NCI-H446 treated with DMSO at 0.1 percent for 48 hours (cell line): ENCODE data around the gene EFNA4.

ENCODE experiments used
- DNase-seq: peaks from one replicate; lab custom pipeline; 2025; lab: John Stamatoyannopoulos, UW

The EFNA4 gene

DNA sequence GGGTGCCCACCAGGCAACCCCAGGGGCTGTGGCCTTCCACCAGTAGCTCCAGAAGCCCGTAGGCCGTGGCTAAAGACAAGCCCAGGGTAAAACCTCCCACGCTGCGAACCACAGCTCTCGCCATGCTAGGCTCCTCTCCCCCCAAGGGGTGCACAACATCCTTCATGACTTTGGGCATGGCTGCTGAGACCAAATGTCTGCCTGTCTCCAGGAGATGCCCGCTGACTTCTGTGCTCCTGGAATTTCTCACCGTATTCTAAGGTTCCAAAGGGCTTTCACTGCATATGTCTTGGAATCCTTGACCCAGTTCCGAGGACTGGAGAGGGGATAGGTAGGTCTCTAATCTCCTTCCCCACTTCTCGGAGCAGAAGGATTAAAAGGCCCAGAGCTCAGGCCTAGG lies 30.0 kb upstream of the EFNA4 start, which contains the start of the genes DCST1 and DCST2:
DCST1 (plus strand) TSS at position 301 of the 400 bp plus-strand sequence. CDS start 213 bp downstream, outside the sequence.
DCST2 (minus strand) TSS at position 258 of the 400 bp plus-strand sequence; CDS start at position 178, 80 bp downstream.
- no peak for DNase-seq

DNA sequence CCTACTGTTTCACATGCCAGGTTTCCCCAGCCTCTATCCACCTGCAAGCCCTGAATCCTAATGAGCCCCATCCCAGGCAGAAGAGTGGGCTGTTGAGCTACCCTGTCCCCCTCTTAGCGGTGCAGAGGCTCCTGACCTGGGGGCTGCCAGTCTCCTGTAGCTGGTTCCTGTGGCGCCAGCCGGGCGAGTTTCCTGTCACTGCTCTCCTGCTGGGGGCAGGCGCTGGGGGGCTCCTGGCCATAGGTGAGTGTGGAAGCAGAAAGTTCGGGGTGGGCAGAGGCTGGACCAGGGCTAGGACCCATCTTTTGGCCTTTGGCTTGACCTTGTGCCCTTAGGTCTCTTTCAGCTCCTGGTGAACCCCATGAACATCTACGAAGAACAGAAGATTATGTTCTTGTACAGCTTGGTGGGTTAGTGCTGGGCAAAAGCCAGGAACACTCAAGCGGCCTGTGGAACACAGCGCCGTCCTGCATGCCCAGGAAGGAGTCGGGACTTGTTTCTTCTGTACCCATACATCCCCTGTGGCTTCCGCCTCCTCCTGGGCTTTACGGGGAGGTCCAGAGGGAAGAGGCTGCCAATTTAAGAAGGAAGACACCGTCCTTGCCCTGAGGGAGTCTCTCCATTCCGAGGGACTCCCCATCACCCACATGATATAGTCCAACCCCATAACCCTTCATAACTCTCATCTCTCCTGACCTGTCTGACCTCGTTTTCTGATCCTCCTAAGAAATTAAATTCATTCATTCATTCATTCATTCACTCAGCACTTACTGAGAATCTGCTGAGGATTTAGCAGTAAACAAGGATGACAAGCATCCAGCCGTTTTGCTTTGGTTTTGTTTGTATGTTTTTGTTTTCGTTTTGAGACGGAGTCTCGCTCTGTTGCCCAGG lies 29.0 kb upstream of the EFNA4 start:
- DNase-seq = no peak

DNA sequence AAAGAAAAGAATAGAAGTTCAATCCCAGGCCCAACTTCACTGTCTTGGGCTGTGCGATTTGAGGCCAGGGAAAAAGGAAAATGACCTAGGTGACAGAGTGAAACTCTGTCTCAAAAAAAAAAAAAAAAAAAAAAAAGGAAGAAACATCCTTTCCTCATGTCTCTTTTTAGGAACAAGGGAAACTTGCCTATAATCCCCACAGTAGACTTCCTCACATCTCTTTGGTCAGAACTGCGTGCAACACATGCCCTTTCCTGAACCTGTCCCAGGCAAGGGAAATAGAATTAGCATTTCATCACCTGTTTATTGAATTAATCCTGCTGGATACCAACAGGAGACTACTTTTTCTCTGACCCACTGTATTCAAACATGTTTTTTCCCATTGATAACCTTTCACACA lies 27.6 kb upstream of the EFNA4 start:
- DNase-seq = no peak

DNA sequence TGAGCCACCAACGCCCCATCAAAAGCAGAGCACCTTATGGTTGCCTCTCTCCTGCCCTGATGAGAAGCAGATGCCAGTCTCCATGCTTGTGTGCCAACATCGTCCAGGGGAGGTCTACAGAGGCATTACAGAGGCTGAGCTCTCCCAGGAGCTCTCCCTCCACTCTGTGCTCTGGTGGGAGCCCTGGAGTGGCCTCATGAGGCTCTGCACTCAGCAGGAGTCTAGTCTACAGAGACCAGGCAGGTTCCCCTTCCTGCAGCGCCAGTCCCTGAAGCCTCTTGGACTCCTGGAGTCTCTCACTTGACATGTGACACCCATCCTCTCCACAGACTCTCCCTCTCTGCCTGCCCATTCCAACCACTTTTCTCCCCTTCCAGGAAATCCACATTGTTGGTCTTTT lies 26.5 kb upstream of the EFNA4 start:
- no peak for DNase-seq

DNA sequence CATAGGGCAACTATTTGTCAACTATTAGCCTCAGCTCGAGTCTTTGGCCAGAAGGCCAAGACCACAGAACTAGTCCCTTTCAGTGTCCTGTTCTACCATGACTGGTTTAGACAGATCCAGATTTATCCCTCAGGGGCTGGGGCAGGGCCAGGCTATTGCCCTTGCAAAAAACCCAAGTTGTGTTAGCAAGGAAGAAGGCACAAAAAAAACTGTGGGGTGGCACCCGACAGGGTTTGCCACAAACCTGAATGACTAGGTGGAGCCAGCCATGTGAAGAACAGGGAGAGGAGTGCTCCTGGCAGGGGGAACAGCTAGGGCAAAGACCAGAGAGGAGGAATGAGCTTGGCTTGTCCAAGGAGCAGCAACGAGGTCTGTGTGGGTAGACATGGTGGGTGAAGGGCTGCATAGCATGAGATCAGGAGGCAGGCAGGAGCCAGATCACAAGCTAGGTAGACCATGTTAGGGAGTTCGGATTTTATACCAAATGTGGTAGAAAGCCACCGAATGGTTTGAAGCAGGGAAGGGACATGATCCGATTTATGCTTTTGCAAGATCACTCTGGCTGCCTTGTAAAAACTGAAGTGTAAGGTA lies 25.6 kb upstream of the EFNA4 start:
- DNase-seq = no peak

DNA sequence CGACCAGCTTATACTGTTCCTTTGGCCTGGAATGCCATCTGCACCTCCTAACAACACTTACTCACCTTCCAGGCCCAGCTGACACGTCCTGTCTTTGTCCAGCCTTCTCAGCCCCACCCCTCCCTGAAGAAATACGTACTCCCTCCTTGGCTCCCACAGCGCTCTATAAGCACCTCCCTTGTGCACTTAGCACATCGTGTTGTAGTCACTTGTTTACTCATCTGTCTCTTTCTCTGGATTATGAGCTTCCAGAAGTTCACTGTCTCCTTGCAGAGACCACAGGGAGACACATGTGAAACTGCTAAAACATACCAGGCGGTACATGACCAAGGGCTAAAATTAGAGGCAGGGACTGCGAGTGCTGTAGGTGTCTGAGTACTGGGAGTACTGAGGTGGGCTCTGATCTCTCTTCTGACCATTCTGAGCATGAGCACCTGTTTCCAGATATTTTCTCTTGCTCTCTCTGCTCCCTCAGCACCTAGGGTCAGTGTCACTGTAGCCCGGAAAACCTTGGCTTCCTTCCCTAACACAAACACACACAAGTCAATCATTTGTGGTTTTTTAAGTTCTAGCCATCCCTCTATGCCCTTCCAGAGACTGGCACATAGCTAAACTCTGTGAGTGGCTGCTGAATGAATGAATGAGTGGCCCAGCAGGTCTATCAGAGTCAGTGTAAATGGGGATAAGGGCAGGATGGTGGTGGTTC lies 24.8 kb upstream of the EFNA4 start:
- no peak for DNase-seq

DNA sequence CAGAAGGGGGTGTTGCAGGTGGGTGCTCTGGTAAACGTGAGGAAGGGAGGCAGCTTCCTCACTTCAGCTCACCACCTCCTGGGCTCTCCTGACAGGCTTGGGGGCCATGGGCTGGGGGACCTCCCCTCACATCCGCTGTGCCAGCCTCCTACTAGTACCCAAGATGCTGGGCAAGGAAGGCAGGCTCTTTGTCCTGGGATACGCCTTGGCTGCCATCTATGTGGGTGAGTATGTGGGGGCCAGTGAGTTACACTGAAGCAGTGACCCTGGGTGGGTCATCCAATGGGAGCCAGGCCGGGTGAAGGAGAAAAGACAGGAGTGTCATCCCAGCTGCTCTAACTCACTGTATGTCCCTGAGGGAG lies 24.3 kb upstream of the EFNA4 start:
- no peak for DNase-seq

DNA sequence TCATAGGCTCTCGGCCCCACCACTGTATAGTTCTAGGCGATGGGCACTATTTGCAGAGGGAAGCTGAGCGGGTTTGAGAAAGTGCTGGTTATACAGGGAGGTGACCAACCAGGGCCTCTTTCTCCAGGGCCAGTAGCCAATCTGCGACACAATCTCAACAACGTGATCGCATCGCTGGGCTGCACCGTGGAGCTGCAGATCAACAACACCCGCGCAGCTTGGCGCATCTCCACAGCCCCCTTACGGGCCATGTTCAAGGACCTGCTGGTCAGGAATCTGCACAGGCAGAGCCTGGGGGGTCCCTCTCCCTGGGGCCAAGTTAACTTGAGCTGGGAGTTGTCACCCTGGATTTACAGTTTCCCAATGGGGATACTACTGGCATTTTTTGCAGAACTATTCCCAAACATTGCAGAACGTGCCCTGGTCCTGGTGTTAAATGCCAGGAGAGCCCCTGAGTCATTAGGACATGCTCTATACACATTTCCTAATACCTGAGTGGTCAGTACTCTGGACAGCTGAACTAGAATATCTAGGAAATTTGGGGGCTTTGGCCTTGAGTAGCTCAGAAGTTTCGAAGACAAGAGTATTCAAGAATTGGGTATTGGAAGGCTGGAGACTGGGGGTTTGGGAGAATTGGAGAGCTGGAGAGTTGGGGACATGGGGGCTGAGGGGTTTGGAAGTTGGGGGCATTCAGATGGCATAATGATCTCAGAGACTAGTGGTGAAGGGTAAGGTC lies 23.0 kb upstream of the EFNA4 start:
- no peak for DNase-seq

DNA sequence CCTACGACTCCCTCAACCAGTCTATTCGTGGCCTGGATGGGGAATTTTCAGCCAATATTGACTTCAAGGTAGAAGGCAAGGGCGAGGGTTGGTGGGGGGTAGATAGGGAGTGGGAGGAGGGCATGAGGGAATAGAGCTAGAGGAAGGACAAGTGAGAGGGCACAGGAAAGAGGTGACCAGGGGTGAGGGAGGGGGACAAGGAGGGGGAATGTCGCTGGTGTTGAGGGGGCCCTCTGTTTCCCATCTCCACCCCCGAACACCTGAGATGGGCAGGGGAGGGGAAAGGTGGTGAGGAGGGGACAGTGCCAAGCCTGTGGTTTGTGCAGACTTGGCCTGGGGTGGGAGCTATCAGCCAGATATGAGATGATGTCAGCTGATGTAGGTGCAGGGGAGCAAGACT lies 20.8 kb upstream of the EFNA4 start:
- DNase-seq = no peak

DNA sequence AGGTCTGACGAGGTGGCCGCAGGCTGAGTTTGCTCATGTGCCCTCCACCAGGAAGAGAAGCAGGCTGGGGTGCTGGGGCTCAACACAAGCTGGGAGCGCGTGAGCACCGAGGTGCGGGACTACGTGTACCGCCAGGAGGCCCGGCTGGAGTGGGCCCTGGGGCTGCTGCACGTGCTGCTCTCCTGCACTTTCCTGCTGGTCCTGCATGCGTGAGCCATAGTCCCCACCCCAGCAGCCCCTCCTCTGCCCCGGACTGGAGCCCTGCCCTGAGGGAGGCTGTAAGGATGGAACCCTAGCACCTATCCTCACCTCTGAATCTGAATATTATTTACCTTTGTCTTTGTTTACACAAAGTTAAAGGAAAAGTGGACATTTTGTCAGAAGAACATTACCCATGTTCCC lies 20.2 kb upstream of the EFNA4 start:
- DNase-seq = no peak

DNA sequence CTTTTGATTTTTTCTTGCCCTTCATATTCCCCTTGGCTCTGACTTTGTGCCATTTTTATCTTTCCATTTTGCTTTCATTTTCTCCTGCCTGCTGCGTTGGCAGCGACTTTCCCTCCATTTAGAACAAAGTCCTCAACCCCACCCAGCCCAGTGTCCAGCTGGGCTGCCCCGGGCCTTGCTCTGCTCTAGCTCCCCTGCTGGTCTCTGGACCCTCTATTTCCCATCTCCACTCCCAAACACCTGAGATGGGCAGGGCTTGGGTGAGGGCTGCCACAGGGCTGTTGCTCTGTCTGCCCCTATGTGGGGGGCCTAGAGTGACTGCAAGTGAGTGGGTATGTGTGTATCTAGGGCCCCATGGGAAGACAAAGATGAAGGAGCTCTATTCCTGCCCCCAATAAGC lies 19.7 kb upstream of the EFNA4 start:
- DNase-seq = no peak

DNA sequence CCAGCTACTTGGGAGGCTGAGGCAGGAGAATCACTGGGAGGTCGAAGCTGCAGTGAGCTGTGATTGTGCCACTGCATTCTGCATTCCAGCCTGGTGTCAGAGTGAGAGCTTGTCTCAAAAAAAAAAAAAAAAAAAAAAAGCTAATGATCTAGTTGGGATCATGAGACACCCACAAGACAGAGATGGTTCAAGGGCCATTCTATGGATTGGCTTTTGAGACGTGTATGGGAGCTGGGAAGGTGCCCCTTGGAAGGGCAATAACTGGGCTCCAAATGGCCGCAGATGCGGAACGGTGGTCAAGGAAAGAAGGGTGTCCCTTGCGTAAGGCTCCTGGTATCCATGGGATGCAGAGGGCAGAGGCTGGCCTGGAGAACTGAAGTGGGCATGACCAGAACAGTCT lies 19.2 kb upstream of the EFNA4 start:
- no peak for DNase-seq

DNA sequence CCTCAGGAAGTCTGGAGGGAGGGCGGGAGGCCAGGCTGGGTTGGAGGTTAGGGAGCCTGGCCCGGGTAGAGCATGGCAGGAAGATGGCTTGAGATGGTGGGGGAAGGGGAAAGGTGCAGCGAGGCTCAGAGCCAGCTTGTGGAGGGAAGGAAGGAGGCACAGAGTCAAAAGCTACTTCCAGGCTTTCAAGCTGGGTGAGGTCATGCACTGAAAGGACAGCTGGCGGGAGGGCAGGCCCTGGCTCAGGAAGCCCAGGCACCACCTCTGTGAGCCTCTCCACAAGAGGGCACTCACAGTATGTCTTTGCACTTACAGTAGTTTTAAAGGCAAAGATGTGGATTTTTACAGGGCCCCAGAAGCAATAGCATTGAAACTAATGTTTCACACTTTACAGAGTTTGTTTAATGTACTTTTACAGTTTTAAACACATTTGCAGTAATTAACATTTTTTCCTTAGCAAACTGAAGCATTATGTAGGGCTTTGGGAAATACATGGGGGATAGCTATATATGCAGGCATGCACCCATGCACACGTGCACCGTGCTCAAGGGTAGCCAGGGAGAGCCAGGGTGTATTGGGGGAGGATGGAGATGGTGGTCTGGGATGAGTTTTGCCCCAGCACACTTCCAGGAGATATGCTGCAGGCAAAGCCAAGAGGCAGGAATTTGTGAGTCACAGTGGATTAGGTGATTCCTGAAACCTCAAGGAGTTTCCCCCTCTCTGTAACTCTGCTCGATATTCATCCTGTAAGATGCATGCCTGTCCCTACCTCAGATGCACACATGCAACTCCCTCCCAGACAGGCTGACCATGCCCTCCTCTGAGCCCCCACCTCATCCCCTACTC lies 18.5 kb upstream of the EFNA4 start:
- DNase-seq = peak; percentile 69

DNA sequence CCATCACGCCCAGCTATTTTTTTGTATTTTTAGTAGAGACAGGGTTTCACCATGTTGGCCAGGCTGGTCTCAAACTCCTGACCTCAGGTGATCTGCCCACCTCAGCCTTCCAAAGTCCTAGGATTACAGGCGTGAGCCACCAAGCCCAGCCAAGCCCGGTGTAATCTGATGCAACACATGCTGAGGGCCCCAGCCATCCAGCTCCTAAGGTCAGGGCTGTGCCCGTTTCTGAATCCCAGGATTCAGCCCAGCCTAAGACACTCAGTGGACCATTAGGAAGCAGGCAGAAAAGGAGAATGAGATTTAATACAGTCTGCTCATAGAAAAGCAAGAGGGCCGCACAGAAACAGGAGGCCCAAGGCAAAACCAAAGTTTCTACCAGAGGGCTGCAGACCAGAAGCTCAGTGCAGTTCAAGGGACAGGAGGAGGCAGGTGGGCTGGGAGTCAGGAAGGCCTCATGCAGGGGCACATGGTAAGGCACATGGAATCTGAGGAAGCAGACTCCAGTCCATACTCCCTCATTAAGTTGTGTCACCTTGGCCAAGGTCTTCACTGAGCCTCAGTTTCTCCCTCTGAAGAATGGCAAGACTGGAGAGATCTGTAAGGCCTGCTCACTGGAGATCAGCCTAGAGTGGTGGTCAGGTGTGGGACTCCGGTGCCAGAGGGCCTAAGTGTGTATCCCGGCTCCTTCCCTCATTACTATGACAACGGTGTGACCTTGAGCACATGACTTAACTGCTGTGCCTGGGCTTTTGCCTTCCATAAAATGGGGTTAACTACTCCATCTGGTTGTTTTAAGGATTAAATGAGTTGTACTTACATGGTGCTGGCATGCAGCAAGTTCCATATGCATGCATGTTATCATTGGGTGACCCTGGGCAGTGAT lies 14.8 kb upstream of the EFNA4 start:
- DNase-seq = no peak

DNA sequence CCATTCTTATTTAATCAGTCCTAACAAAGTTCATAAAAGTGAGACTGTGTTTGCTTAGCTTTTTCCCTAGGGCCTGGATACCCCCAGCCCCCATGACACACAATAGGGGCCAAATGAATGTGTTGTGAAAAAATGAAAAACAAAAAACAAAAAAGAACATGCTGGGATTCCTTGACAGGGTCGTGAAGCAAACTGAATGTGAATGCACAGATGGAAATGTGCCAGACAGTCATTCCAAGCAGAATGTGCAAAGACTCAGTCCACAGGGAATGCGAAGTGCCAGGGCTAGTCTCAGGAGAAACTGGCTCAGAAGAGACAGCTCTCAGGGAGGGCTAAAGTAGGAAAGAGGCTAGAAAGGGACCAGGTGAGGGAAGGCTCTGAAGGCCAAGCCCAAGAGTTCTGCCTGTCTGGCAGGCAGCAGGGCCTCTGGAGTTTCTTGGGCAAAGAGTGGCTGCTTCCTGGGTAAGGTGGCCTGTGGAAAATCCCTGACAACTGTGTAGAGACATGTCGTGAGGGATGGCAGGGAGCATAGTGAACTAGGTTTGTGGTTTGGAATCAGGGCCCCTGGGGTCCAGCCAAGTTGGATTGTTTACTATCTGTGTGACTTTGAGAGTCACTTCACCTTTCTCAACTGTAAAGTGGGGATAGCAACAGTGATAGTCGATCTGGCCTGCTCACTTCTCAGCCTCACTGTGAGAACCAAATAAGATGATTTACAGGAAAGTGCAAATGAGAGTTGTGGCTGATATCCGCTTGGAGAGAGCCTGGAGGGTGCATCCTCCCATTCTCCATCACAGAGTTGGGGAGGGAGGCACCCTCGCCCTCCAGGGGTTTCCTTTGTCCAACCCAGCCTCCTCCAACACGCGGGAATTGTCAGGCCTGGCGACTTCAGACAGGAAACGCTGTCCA lies 13.6 kb upstream of the EFNA4 start:
- no peak for DNase-seq

DNA sequence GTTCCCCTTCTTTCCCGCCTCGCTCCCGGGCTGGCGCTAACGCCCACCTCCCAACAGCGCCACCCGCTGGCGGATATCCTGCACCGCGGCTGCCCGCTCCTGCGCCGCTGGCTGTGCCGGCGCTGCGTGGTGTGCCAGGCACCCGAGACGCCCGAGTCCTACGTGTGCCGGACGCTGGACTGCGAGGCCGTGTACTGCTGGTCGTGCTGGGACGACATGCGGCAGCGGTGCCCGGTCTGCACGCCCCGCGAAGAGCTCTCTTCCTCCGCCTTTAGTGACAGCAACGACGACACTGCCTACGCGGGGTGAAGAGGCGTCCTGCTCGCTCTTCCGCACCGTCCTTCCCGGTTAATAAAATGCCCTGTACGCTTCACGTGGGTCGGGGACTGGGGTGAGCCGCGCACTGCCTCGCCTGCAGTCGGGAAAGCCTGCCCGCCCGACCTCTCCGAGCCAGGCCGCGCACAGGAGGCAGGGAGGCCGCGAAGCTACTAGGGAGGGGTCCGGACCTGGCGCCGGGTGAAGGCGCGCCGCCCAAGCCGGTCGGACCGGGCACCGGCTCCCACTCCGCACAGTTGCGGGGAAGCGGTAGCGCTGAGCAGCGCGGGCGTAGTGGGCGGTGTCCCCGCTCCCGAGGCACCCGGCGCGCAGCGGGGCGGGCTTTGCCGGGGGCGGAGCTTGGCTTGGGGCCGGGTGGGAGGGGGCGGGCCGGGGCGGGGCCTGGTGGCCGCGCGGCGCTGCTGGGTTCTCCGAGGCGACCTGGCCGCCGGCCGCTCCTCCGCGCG lies 12.8 kb upstream of the EFNA4 start, which contains the start of gene ADAM15:
ADAM15 (plus strand) TSS at position 757 of the 782 bp plus-strand sequence. CDS start 71 bp downstream, outside the sequence.
- DNase-seq = peak; percentile 31

DNA sequence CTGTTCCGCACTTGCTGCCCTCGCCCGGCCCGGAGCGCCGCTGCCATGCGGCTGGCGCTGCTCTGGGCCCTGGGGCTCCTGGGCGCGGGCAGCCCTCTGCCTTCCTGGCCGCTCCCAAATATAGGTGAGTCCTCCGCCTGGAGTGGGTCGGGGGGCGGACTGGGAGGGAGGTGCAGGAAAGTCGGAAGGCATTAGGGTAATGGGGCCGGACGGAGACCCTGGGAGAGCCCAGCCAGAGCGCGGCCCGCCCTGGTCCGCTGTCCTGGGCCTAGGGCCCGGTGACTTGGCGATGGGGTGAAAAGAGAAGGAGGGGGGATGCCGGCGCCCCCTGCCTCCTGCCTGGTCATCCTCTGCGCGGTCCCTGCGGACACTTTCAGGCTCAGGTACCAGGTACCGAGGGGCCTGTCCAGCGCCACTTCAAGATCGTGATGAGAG lies 12.2 kb upstream of the EFNA4 start:
- DNase-seq = no peak

DNA sequence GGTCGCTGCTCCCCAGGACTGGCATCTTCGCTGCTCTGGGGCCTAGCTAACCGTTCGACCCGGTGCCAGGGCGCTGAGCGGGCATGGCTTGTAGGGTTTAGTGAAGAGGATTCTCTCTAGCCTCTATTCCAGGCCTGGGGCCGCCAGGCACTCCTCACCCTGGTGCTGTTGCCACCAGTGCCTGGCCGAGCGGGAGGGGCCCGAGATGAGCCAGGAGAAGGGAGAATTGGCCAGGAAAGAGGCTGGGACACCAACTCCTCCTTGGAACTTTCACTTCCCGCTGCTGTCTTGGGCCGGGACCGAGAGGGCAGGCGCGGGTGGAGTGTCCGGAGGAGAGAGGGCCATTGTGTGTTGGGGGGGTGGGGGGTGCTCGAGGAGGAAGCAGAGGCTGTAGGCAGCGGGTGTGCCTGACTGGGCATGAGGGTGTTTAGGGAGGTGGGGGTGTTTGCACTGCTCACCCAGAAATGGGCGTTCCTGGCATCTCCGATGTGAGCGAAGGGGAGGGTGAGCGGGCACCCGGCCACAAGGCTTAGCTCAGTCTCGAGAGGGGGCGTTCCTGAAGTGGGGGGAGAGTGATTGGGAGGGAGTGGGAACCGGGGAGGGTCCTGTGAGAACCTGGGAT lies 11.7 kb upstream of the EFNA4 start:
- no peak for DNase-seq
